T-helper 1 cell (primary cell): ENCODE measurements around the gene ENPP6.

Experiments used
- DNase-seq, 5 donors: peaks; one replicate each; pipeline ENCODE4 v3.0.0-alpha.2; 2012 to 2020

The ENPP6 gene

GRCh38 chr4:184046148-184046547, 171.5 kb downstream of the ENPP6 start:
- DNase-seq = no peak

- no peak for DNase-seq
Measured at GRCh38 chr4:184041156-184041555, 176.5 kb downstream of the ENPP6 start.

- peak in 1 of 5 donors; percentile 15 for DNase-seq
Measured at GRCh38 chr4:184039963-184040383, 177.7 kb downstream of the ENPP6 start.
